ENCODE results near the gene EXD3.

The EXD3 gene

GRCh38 chr9:137428311-137428630 is 5.3 kb upstream of the EXD3 start:
- no peak for DNase-seq
- H3K27me3 ChIP-seq (ENCODE audit: insufficient read depth, low read depth, severe bottlenecking) = no peaks in the 10 kb centered on the region
- no peak overlapping the region for H3K4me3 ChIP-seq (ENCODE audit: low read depth, low read length)
- peak; percentile 14; the same call in 1 of the 2 replicates for TF ChIP-seq CTCF (IDR thresholded peaks at IDR 0.05; ENCODE audit: low read depth, low read length)
- no peaks in the 10 kb centered on the region for H3K9me3 ChIP-seq (ENCODE audit: severe bottlenecking)
- no peaks in the 10 kb centered on the region for H3K36me3 ChIP-seq
- H3K27ac ChIP-seq = no peak overlapping the region

GRCh38 chr9:137427454-137428310 is 4.7 kb upstream of the EXD3 start:
- Histone ChIP-seq H3K4me3 (ENCODE audit: low read depth, low read length) (no peak overlapping the region), H3K27ac (no peak overlapping the region), H3K9me3 (ENCODE audit: severe bottlenecking) (no peaks in the 10 kb centered on the region), H3K27me3 (ENCODE audit: insufficient read depth, low read depth, severe bottlenecking) (no peaks in the 10 kb centered on the region), H3K36me3 (no peaks in the 10 kb centered on the region; the same call in 1 of the 2 replicates)
- DNase-seq = no peak
- no peak for TF ChIP-seq CTCF (IDR thresholded peaks at IDR 0.05; ENCODE audit: low read depth, low read length)

- no peak overlapping the region for H3K4me3 ChIP-seq (ENCODE audit: low read depth, low read length)
- no peaks in the 10 kb centered on the region for H3K9me3 ChIP-seq (ENCODE audit: severe bottlenecking)
- H3K27me3 ChIP-seq (ENCODE audit: insufficient read depth, low read depth, severe bottlenecking) = no peaks in the 10 kb centered on the region
- DNase-seq = no peak
- no peak for TF ChIP-seq CTCF (IDR thresholded peaks at IDR 0.05; ENCODE audit: low read depth, low read length)
- H3K27ac ChIP-seq = peak overlapping the region; percentile 39
- no peaks in the 10 kb centered on the region; the same call in 1 of the 2 replicates for H3K36me3 ChIP-seq
These were observed 3.2 kb upstream of the EXD3 start for GRCh38 chr9:137426018-137426681.

- Histone ChIP-seq H3K4me3 (ENCODE audit: low read depth, low read length) (no peak overlapping the region), H3K36me3 (no peaks in the 10 kb centered on the region; the same call in 1 of the 2 replicates), H3K27ac (peak overlapping the region; percentile 44), H3K9me3 (ENCODE audit: severe bottlenecking) (no peaks in the 10 kb centered on the region), H3K27me3 (ENCODE audit: insufficient read depth, low read depth, severe bottlenecking) (no peaks in the 10 kb centered on the region)
- DNase-seq = no peak
- no peak for TF ChIP-seq CTCF (IDR thresholded peaks at IDR 0.05; ENCODE audit: low read depth, low read length)
These were observed 741 bp upstream of the EXD3 start for GRCh38 chr9:137423514-137424291.

- peak overlapping the region; percentile 61 for H3K27ac ChIP-seq
- no peak for TF ChIP-seq CTCF (IDR thresholded peaks at IDR 0.05; ENCODE audit: low read depth, low read length)
- no peak for DNase-seq
- H3K4me3 ChIP-seq (ENCODE audit: low read depth, low read length) = peak overlapping the region; percentile 93
- no peaks in the 10 kb centered on the region for H3K9me3 ChIP-seq (ENCODE audit: severe bottlenecking)
- no peaks in the 10 kb centered on the region for H3K27me3 ChIP-seq (ENCODE audit: insufficient read depth, low read depth, severe bottlenecking)
- no peaks in the 10 kb centered on the region; the same call in 1 of the 2 replicates for H3K36me3 ChIP-seq
These were observed 941 bp downstream of the EXD3 start for GRCh38 chr9:137421838-137422603.

All from WERI-Rb-1 (cell line).